SK-N-SH treated with all-trans-retinoic acid at 6 μM for 48 hours (cell line): Measurements from ENCODE around the gene ABCA13.

Experiments
- PPARA ChIP-seq: fragments of 250-450 bp; sonication (Bioruptor Pico); IDR thresholded peaks from 2 replicates; pipeline ENCODE4 v1.5.0; 2020; ENCODE audit warnings: mild to moderate bottlenecking, borderline replicate concordance
- TF ChIP-seq, protein P1 (sequence below): fragments of 250-450 bp; sonication (Bioruptor Pico); IDR thresholded peaks from 2 replicates; pipeline ENCODE4 v1.5.1; 2020; ENCODE audit warnings: low read depth, mild to moderate bottlenecking, moderate library complexity

- TF ChIP-seq PPARA (CRISPR knock-in tag): no peak
- TF ChIP-seq, protein P1, sequence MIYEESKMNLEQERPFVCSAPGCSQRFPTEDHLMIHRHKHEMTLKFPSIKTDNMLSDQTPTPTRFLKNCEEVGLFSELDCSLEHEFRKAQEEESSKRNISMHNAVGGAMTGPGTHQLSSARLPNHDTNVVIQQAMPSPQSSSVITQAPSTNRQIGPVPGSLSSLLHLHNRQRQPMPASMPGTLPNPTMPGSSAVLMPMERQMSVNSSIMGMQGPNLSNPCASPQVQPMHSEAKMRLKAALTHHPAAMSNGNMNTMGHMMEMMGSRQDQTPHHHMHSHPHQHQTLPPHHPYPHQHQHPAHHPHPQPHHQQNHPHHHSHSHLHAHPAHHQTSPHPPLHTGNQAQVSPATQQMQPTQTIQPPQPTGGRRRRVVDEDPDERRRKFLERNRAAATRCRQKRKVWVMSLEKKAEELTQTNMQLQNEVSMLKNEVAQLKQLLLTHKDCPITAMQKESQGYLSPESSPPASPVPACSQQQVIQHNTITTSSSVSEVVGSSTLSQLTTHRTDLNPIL (CRISPR knock-in tag): no peak
Observed at GRCh38 chr7:48140001-48140681, 31.1 kb upstream of the ABCA13 start.
